Stomach (tissue), 4 donors: ENCODE data around the gene BMP10.

ENCODE experiments used
- CTCF ChIP-seq, 7 experiments: fragments of 450-650 bp in 4 of 7; fragments of 200-600 bp in 3 of 7; sonication (generic) in 3 of 7; IDR thresholded peaks; one replicate each; pipeline ENCODE4 v1.5.1; 2016 to 2019; ENCODE audit warnings: antibody characterized with exemption in 7 of 7, control low read depth in 2 of 7, mild to moderate bottlenecking in 1 of 7
- POLR2A ChIP-seq, 4 donors: fragments of 450-650 bp; IDR thresholded peaks; one replicate each; pipeline ENCODE4 v1.6.1; 2016; ENCODE audit warnings: antibody characterized with exemption in 4 of 4, control low read depth in 2 of 4, mild to moderate bottlenecking in 1 of 4, moderate library complexity in 1 of 4

- TF ChIP-seq CTCF (IDR thresholded peaks at IDR 0.05) (no peak), POLR2A (IDR thresholded peaks at IDR 0.05) (no peak)
Measured at GRCh38 chr2:68907232-68907919, 36.2 kb upstream of the BMP10 start.
